ENCODE measurements around the gene SMAD3.

GRCh38 chr15:67120009-67120838 is 54.8 kb downstream of the SMAD3 start:
- TF ChIP-seq YY1 (IDR thresholded peaks at IDR 0.05; ENCODE audit: insufficient read depth, insufficient read length) (no peak), ZNF274 (IDR thresholded peaks at IDR 0.05; ENCODE audit: low read depth, low read length) (no peak), SUZ12 (IDR thresholded peaks at IDR 0.05; ENCODE audit: extremely low read depth, insufficient read depth, insufficient read length) (no peak)
